GM18867 (cell line): ENCODE data around the gene GRK3.

Experiments
- ATAC-seq: cut with Tn5 transposase; IDR thresholded peaks from one replicate; pipeline ENCODE4 v1.9.1; 2021; ENCODE audit warnings: mild to moderate bottlenecking, moderate library complexity; ENCODE audit not compliant: unreplicated experiment

The GRK3 gene

GRCh38 chr22:25750569-25751173 is 186.2 kb downstream of the GRK3 start:
- ATAC-seq: no peak

- no peak for ATAC-seq
Measured at GRCh38 chr22:25751174-25751581, 186.7 kb downstream of the GRK3 start.

GRCh38 chr22:25752615-25753214 is 188.2 kb downstream of the GRK3 start:
- no peak for ATAC-seq

GRCh38 chr22:25753252-25753651 is 188.8 kb downstream of the GRK3 start:
- no peak for ATAC-seq

- ATAC-seq: no peak
Measured at GRCh38 chr22:25754527-25755202, 190.2 kb downstream of the GRK3 start.

- no peak for ATAC-seq
Measured at GRCh38 chr22:25757686-25758085, 193.2 kb downstream of the GRK3 start.

GRCh38 chr22:25758316-25758715 is 193.8 kb downstream of the GRK3 start:
- no peak for ATAC-seq

GRCh38 chr22:25759825-25760231 is 195.4 kb downstream of the GRK3 start:
- no peak for ATAC-seq

GRCh38 chr22:25760294-25760693 is 195.8 kb downstream of the GRK3 start:
- no peak for ATAC-seq

- no peak for ATAC-seq
Measured at GRCh38 chr22:25760848-25761595, 196.5 kb downstream of the GRK3 start.

GRCh38 chr22:25762147-25762546 is 197.7 kb downstream of the GRK3 start:
- ATAC-seq: no peak

- no peak for ATAC-seq
Measured at GRCh38 chr22:25763239-25763777, 198.8 kb downstream of the GRK3 start.

GRCh38 chr22:25764270-25765015 is 200.0 kb downstream of the GRK3 start:
- ATAC-seq: no peak

- ATAC-seq: no peak
Measured at GRCh38 chr22:25765016-25765367, 200.5 kb downstream of the GRK3 start.

- no peak for ATAC-seq
Measured at GRCh38 chr22:25765801-25766200, 201.3 kb downstream of the GRK3 start.

- ATAC-seq: no peak
Measured at GRCh38 chr22:25766418-25766817, 201.9 kb downstream of the GRK3 start.

GRCh38 chr22:25770333-25770732 is 205.9 kb downstream of the GRK3 start:
- ATAC-seq: no peak

- ATAC-seq: no peak
Measured at GRCh38 chr22:25772288-25772687, 207.8 kb downstream of the GRK3 start.

GRCh38 chr22:25774575-25775026 is 210.1 kb downstream of the GRK3 start:
- no peak for ATAC-seq

GRCh38 chr22:25775531-25775930 is 211.1 kb downstream of the GRK3 start:
- ATAC-seq: no peak

- no peak for ATAC-seq
Measured at GRCh38 chr22:25777411-25777810, 212.9 kb downstream of the GRK3 start.
